ENCODE measurements around the gene ATP6V0A1. TPM values are rescaled to one million over a fixed set of nuclear protein-coding genes. Genes with fewer than 3 reads are reported as not detected.
A peak's percentile ranks its signal among the peaks of the same experiment; 100 is the strongest.

The ATP6V0A1 gene
- total and polyA plus RNA-seq, 2 donors (not counting 3 experiments of a cell fraction or from before 2014, with no cell fraction given) = 37.3 to 49.2 TPM

GRCh38 chr17:42413464-42414040, 45.1 kb upstream of the ATP6V0A1 start:
- Histone ChIP-seq H3K9me1 (replicated peaks; ENCODE audit: control insufficient read depth, extremely low read depth, insufficient read depth, low read length) (no peaks in the 10 kb centered on the region), H3K27me3 (ENCODE audit: control insufficient read depth in 2 of 2, insufficient read depth in 2 of 2, low read length in 2 of 2) (no peaks in the 10 kb centered on the region), H3K36me3 (ENCODE audit: control insufficient read depth in 2 of 2, extremely low read depth in 1 of 2, insufficient read depth in 2 of 2, low read length in 2 of 2) (peaks cover 2 to 5% of the 10 kb centered on the region in 2 experiments), H3K9ac (replicated peaks; ENCODE audit: extremely low read depth, insufficient read depth, low read length) (no peak overlapping the region), H3K9me3 (replicated peaks; ENCODE audit: control insufficient read depth, insufficient read depth, low read length) (no peaks in the 10 kb centered on the region), H3K4me2 (ENCODE audit: insufficient read depth, low read length) (no peak overlapping the region), H3K4me1 (ENCODE audit: control insufficient read depth, extremely low read depth, insufficient read depth, low read length) (peaks cover 67% of the 10 kb centered on the region), H3K4me3 (replicated peaks in 1 of 3; ENCODE audit: insufficient read depth in 1 of 3, low read depth in 1 of 3, low read length in 3 of 3) (no peak overlapping the region), H3K27ac (ENCODE audit: insufficient read depth, low read depth, low read length) (no peak overlapping the region), H4K20me1 (replicated peaks; ENCODE audit: control insufficient read depth, extremely low read depth, insufficient read depth, low read length) (no peaks in the 10 kb centered on the region), H2AFZ (ENCODE audit: low read depth, low read length) (no peak overlapping the region), H3K79me2 (ENCODE audit: control insufficient read depth, insufficient read depth, low read length) (peaks cover 94% of the 10 kb centered on the region)
- DNase-seq (ENCODE audit: low read depth, low spot score) (no peak), FAIRE-seq (peak; percentile 63)
- TF ChIP-seq CTCF (IDR thresholded peaks at IDR 0.05; ENCODE audit: extremely low read depth in 1 of 2, insufficient read depth in 1 of 2, low read depth in 1 of 2, low read length in 2 of 2) (no peak), POLR2AphosphoS5 (IDR thresholded peaks at IDR 0.05; ENCODE audit: insufficient read depth, low read depth, low read length) (peak; percentile 18), EZH2 (IDR thresholded peaks at IDR 0.05; ENCODE audit: borderline replicate concordance, low read depth, low read length, severe bottlenecking) (no peak)
- ChIA-PET CTCF (interaction anchor here (1.0 to 4.9 kb wide), 7 partner anchors 7 to 114 kb away, joined by 3 to 24 read pairs (median 5); partner anchors contain the start of gene CAVIN1), POLR2A (interaction anchor here (6.4 kb wide), 1 partner anchor 8 kb away, joined by 71 read pairs; the partner anchor contains the start of gene CAVIN1)
- no TSS peak for BruUV-seq (replicated peaks)
- intact Hi-C loops (cut with micrococcal nuclease) = no loop called here
- dilution Hi-C loops (cut with MboI; ENCODE audit: extremely low pct_ligation_motif_present, low sequenced_read_pairs) = no loop called here

All from endothelial cell of umbilical vein (primary cell).